ENCODE data around the gene PHF20. TPM values are rescaled to one million over a fixed set of nuclear protein-coding genes. Genes with fewer than 3 reads are reported as not detected.

The PHF20 gene
- polyA plus RNA-seq, 1 donor (not counting 4 experiments of a cell fraction or from before 2014, with no cell fraction given) = 31.9 TPM

DNA sequence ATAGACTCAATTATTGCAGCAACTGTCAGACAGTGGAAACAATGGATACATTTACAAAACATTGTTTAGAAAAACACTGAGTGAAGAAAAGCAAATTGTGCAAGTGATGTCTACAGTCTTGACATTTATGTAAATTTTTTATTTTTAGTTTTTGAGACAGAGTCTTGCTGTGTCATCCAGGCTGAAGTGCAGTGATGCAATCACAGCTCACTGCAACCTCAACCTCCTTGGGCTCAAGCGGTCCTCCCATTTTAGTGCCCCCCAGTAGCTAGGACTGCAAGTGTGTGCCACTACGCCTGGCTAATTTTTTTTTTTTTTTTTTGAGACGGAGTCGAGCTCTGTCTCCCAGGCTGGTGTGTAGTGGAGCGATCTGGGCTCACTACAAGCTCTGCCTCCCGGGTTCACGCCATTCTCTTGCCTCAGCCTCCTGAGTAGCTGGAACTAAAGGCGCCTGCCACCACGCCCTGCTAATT lies 206.3 kb downstream of the PHF20 start:
- Histone ChIP-seq H4K20me1 (ENCODE audit: control insufficient read depth, extremely low read depth, insufficient read depth, low read length) (no peaks in the 10 kb centered on the region), H3K9me1 (ENCODE audit: control insufficient read depth, extremely low read depth, insufficient read depth, low read length) (no peaks in the 10 kb centered on the region), H3K27ac (ENCODE audit: control insufficient read depth, insufficient read depth, low read length) (no peak overlapping the region), H3K4me1 (ENCODE audit: control insufficient read depth, extremely low read depth, insufficient read depth, low read length) (no peaks in the 10 kb centered on the region), H3K9ac (ENCODE audit: control insufficient read depth, extremely low read depth, insufficient read depth, low read length) (no peak overlapping the region), H3K79me2 (ENCODE audit: control insufficient read depth, insufficient read depth, low read length) (no peaks in the 10 kb centered on the region), H3K4me3 (ENCODE audit: control insufficient read depth in 2 of 3, extremely low read depth in 1 of 3, insufficient read depth in 2 of 3, low read depth in 1 of 3, low read length in 3 of 3) (no peak overlapping the region), H3K27me3 (ENCODE audit: control insufficient read depth, extremely low read depth, insufficient read depth, low read length) (peaks cover 10% of the 10 kb centered on the region), H3K36me3 (ENCODE audit: control insufficient read depth in 2 of 2, extremely low read depth in 1 of 2, insufficient read depth in 2 of 2, low read length in 2 of 2) (no peaks in the 10 kb centered on the region), H2AFZ (ENCODE audit: control insufficient read depth, low read length) (no peak overlapping the region), H3K4me2 (ENCODE audit: control insufficient read depth, extremely low read depth, insufficient read depth, low read depth, low read length) (no peak overlapping the region), H3K9me3 (ENCODE audit: control insufficient read depth, low read depth, low read length) (no peaks in the 10 kb centered on the region)
- dilution Hi-C loops (cut with MboI; ENCODE audit: extremely low pct_ligation_motif_present, low sequenced_read_pairs) = no loop called here
- DNase-seq (ENCODE audit: low read depth, low spot score) (no peak), FAIRE-seq (no peak)
- TF ChIP-seq EZH2 (IDR thresholded peaks at IDR 0.05; ENCODE audit: low read length) = no peak
- TF ChIP-seq, protein P1, sequence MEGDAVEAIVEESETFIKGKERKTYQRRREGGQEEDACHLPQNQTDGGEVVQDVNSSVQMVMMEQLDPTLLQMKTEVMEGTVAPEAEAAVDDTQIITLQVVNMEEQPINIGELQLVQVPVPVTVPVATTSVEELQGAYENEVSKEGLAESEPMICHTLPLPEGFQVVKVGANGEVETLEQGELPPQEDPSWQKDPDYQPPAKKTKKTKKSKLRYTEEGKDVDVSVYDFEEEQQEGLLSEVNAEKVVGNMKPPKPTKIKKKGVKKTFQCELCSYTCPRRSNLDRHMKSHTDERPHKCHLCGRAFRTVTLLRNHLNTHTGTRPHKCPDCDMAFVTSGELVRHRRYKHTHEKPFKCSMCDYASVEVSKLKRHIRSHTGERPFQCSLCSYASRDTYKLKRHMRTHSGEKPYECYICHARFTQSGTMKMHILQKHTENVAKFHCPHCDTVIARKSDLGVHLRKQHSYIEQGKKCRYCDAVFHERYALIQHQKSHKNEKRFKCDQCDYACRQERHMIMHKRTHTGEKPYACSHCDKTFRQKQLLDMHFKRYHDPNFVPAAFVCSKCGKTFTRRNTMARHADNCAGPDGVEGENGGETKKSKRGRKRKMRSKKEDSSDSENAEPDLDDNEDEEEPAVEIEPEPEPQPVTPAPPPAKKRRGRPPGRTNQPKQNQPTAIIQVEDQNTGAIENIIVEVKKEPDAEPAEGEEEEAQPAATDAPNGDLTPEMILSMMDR (optimal IDR thresholded peaks at IDR 0.05 in 1 of 3, IDR thresholded peaks at IDR 0.05 in 1 of 3, conservative IDR thresholded peaks at IDR 0.05 in 1 of 3; ENCODE audit: extremely low read depth in 1 of 3, insufficient read depth in 2 of 3, low read length in 3 of 3) = no peak

DNA sequence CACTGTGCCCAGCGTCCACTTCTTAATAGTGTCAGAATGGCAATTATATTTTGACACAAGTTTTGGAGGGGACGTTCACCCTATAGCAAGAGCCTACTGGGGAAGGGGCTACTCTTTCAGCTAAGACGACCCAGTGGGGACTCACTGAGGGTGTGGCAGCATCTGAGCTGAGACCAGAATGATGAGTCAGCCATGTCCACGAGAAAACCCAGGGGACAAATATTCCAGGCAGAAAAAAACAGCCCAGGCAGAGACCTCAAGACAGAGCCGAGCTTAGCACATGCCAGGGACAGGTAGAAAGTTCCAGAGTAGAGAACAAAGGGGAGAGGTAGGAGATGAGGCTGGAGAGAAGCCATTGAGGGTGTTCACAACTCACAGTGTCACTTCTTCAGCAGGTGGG lies 207.7 kb downstream of the PHF20 start:
- H2AFZ ChIP-seq (ENCODE audit: control insufficient read depth, low read length) = no peak overlapping the region
- DNase-seq (ENCODE audit: low read depth, low spot score) (no peak), FAIRE-seq (no peak)
- TF ChIP-seq EZH2 (IDR thresholded peaks at IDR 0.05; ENCODE audit: low read length) = no peak
- TF ChIP-seq, protein P1 (optimal IDR thresholded peaks at IDR 0.05 in 1 of 3, IDR thresholded peaks at IDR 0.05 in 1 of 3, conservative IDR thresholded peaks at IDR 0.05 in 1 of 3; ENCODE audit: extremely low read depth in 1 of 3, insufficient read depth in 2 of 3, low read length in 3 of 3) = no peak
- H3K9ac ChIP-seq (ENCODE audit: control insufficient read depth, extremely low read depth, insufficient read depth, low read length) = no peak overlapping the region
- no peak overlapping the region for H3K4me2 ChIP-seq (ENCODE audit: control insufficient read depth, extremely low read depth, insufficient read depth, low read depth, low read length)
- H3K27me3 ChIP-seq (ENCODE audit: control insufficient read depth, extremely low read depth, insufficient read depth, low read length) = peaks cover 10% of the 10 kb centered on the region
- no peaks in the 10 kb centered on the region for H3K9me3 ChIP-seq (ENCODE audit: control insufficient read depth, low read depth, low read length)
- no peaks in the 10 kb centered on the region for H3K79me2 ChIP-seq (ENCODE audit: control insufficient read depth, insufficient read depth, low read length)
- dilution Hi-C loops (cut with MboI; ENCODE audit: extremely low pct_ligation_motif_present, low sequenced_read_pairs) = no loop called here
- no peaks in the 10 kb centered on the region for H3K36me3 ChIP-seq (ENCODE audit: control insufficient read depth in 2 of 2, extremely low read depth in 1 of 2, insufficient read depth in 2 of 2, low read length in 2 of 2)
- no peaks in the 10 kb centered on the region for H4K20me1 ChIP-seq (ENCODE audit: control insufficient read depth, extremely low read depth, insufficient read depth, low read length)
- H3K27ac ChIP-seq (ENCODE audit: control insufficient read depth, insufficient read depth, low read length) = no peak overlapping the region
- H3K4me3 ChIP-seq (ENCODE audit: control insufficient read depth in 2 of 3, extremely low read depth in 1 of 3, insufficient read depth in 2 of 3, low read depth in 1 of 3, low read length in 3 of 3) = no peak overlapping the region
- H3K4me1 ChIP-seq (ENCODE audit: control insufficient read depth, extremely low read depth, insufficient read depth, low read length) = no peaks in the 10 kb centered on the region
- no peaks in the 10 kb centered on the region for H3K9me1 ChIP-seq (ENCODE audit: control insufficient read depth, extremely low read depth, insufficient read depth, low read length)
